ENCODE measurements around the gene LRRC61.
A peak's percentile ranks its signal among the peaks of the same experiment; 100 is the strongest.
"Not testable (repeated sequence)": the region's sequence is repeated elsewhere in the genome, so short reads cannot be mapped to it uniquely, and the experiment has no call there.

Gene LRRC61

GRCh38 chr7:150322833-150323681 is at the start of gene LRRC61, which contains the start of gene ACTR3C:
TSS of gene LRRC61 (plus strand) at chr7:150323355. CDS start at chr7:150336862, 13,507 bp downstream.
TSS of gene ACTR3C (minus strand) at chr7:150323545. CDS start at chr7:150295296, 28,249 bp downstream.
- peak; percentile 52 for DNase-seq

- DNase-seq: not testable (repeated sequence)
Measured at GRCh38 chr7:150276132-150276695, 46.9 kb upstream of the LRRC61 start.

GRCh38 chr7:150278383-150278782 is 44.8 kb upstream of the LRRC61 start:
- not testable (repeated sequence) for DNase-seq

GRCh38 chr7:150281681-150282403 is 41.3 kb upstream of the LRRC61 start:
- not testable (repeated sequence) for DNase-seq

GRCh38 chr7:150283111-150283510 is 40.0 kb upstream of the LRRC61 start:
- not testable (repeated sequence) for DNase-seq

- not testable (repeated sequence) for DNase-seq
Measured at GRCh38 chr7:150283608-150284007, 39.5 kb upstream of the LRRC61 start.

GRCh38 chr7:150285849-150286754 is 37.1 kb upstream of the LRRC61 start:
- DNase-seq: not testable (repeated sequence)

- DNase-seq: not testable (repeated sequence)
Measured at GRCh38 chr7:150287815-150288214, 35.3 kb upstream of the LRRC61 start.

GRCh38 chr7:150288816-150289215 is 34.3 kb upstream of the LRRC61 start:
- DNase-seq: not testable (repeated sequence)

GRCh38 chr7:150290317-150290716 is 32.8 kb upstream of the LRRC61 start:
- not testable (repeated sequence) for DNase-seq

GRCh38 chr7:150295027-150295426 is 28.1 kb upstream of the LRRC61 start:
- not testable (repeated sequence) for DNase-seq

- not testable (repeated sequence) for DNase-seq
Measured at GRCh38 chr7:150295614-150296013, 27.5 kb upstream of the LRRC61 start.

- not testable (repeated sequence) for DNase-seq
Measured at GRCh38 chr7:150296802-150297201, 26.4 kb upstream of the LRRC61 start.

- not testable (repeated sequence) for DNase-seq
Measured at GRCh38 chr7:150297978-150298377, 25.2 kb upstream of the LRRC61 start.

GRCh38 chr7:150302908-150303310 is 20.2 kb upstream of the LRRC61 start:
- not testable (repeated sequence) for DNase-seq

- DNase-seq: not testable (repeated sequence)
Measured at GRCh38 chr7:150304499-150305258, 18.5 kb upstream of the LRRC61 start.

GRCh38 chr7:150305259-150305902 is 17.8 kb upstream of the LRRC61 start:
- not testable (repeated sequence) for DNase-seq

GRCh38 chr7:150305903-150306284 is 17.3 kb upstream of the LRRC61 start:
- not testable (repeated sequence) for DNase-seq

- DNase-seq: not testable (repeated sequence)
Measured at GRCh38 chr7:150306377-150306776, 16.8 kb upstream of the LRRC61 start.

GRCh38 chr7:150307129-150307528 is 16.0 kb upstream of the LRRC61 start:
- DNase-seq: no peak

- DNase-seq: no peak
Measured at GRCh38 chr7:150307904-150308303, 15.3 kb upstream of the LRRC61 start.
